Activated CD4-positive, alpha-beta T cell treated with anti-CD3 and anti-CD28 coated beads for 4 hours (primary cell): ENCODE measurements around the gene ACSS1.

Source experiments
- DNase-seq, 2 donors: peaks; one replicate each; pipeline ENCODE4 v3.0.0-alpha.2; 2020

The ACSS1 gene

GRCh38 chr20:25030007-25030648 is 27.8 kb downstream of the ACSS1 start:
- DNase-seq: no peak

GRCh38 chr20:25025986-25026605 is 31.8 kb downstream of the ACSS1 start:
- DNase-seq: no peak

- DNase-seq: no peak
Measured at GRCh38 chr20:25025091-25025861, 32.7 kb downstream of the ACSS1 start.

GRCh38 chr20:25024171-25024570 is 33.8 kb downstream of the ACSS1 start:
- DNase-seq: no peak

GRCh38 chr20:25023356-25023755 is 34.6 kb downstream of the ACSS1 start:
- no peak for DNase-seq

GRCh38 chr20:25022680-25023079 is 35.3 kb downstream of the ACSS1 start:
- no peak for DNase-seq

GRCh38 chr20:25021336-25021735 is 36.6 kb downstream of the ACSS1 start:
- no peak for DNase-seq

- DNase-seq: no peak
Measured at GRCh38 chr20:25020901-25021301, 37.0 kb downstream of the ACSS1 start.

- no peak for DNase-seq
Measured at GRCh38 chr20:25020345-25020744, 37.6 kb downstream of the ACSS1 start.

- DNase-seq: no peak
Measured at GRCh38 chr20:25019381-25020155, 38.4 kb downstream of the ACSS1 start.

GRCh38 chr20:25018841-25019240 is 39.1 kb downstream of the ACSS1 start:
- DNase-seq: no peak

GRCh38 chr20:25018425-25018824 is 39.5 kb downstream of the ACSS1 start:
- DNase-seq: no peak

- no peak for DNase-seq
Measured at GRCh38 chr20:25017257-25017803, 40.6 kb downstream of the ACSS1 start.

- DNase-seq: no peak
Measured at GRCh38 chr20:25016471-25016870, 41.5 kb downstream of the ACSS1 start.

- no peak for DNase-seq
Measured at GRCh38 chr20:25015986-25016385, 42.0 kb downstream of the ACSS1 start.

GRCh38 chr20:25014816-25015215 is 43.1 kb downstream of the ACSS1 start:
- DNase-seq: no peak

- no peak for DNase-seq
Measured at GRCh38 chr20:25013478-25014380, 44.2 kb downstream of the ACSS1 start.

- no peak for DNase-seq
Measured at GRCh38 chr20:25012616-25013189, 45.2 kb downstream of the ACSS1 start.

GRCh38 chr20:25011831-25012241 is 46.1 kb downstream of the ACSS1 start:
- DNase-seq: no peak

GRCh38 chr20:25011261-25011660 is 46.7 kb downstream of the ACSS1 start:
- no peak for DNase-seq
